HG03342 (cell line): ENCODE data around the gene PADI2.

ENCODE experiments used
- ATAC-seq: cut with Tn5 transposase; IDR thresholded peaks from one replicate; pipeline ENCODE4 v1.9.1; 2021; ENCODE audit warnings: mild to moderate bottlenecking, moderate library complexity; ENCODE audit not compliant: unreplicated experiment

Gene PADI2

GRCh38 chr1:17024721-17025120 is 94.5 kb downstream of the PADI2 start:
- ATAC-seq = no peak

- ATAC-seq = no peak
These were observed 95.7 kb downstream of the PADI2 start for GRCh38 chr1:17023573-17023972.

GRCh38 chr1:17023102-17023501 is 96.1 kb downstream of the PADI2 start:
- no peak for ATAC-seq

GRCh38 chr1:17021896-17022295 is 97.4 kb downstream of the PADI2 start:
- no peak for ATAC-seq

GRCh38 chr1:17020502-17020901 is 98.7 kb downstream of the PADI2 start:
- ATAC-seq = no peak

- no peak for ATAC-seq
These were observed 100.4 kb downstream of the PADI2 start for GRCh38 chr1:17018849-17019248.

GRCh38 chr1:17017435-17017834 is 101.8 kb downstream of the PADI2 start:
- ATAC-seq = no peak
